ENCODE results near the gene CXCR6. TPM values are rescaled to one million over a fixed set of nuclear protein-coding genes. Genes with fewer than 3 reads are reported as not detected.

The CXCR6 gene
- total and polyA plus RNA-seq, 2 experiments from 2014 or later = 0.10 TPM; not detected in 1

GRCh38 chr3:45980819-45981218 lies 37.6 kb downstream of the CXCR6 start (continued):
- TF ChIP-seq, protein P1, sequence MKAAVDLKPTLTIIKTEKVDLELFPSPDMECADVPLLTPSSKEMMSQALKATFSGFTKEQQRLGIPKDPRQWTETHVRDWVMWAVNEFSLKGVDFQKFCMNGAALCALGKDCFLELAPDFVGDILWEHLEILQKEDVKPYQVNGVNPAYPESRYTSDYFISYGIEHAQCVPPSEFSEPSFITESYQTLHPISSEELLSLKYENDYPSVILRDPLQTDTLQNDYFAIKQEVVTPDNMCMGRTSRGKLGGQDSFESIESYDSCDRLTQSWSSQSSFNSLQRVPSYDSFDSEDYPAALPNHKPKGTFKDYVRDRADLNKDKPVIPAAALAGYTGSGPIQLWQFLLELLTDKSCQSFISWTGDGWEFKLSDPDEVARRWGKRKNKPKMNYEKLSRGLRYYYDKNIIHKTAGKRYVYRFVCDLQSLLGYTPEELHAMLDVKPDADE (IDR thresholded peaks at IDR 0.05) = no peak
- no peak for TF ChIP-seq CREB1 (CRISPR knock-in tag; IDR thresholded peaks at IDR 0.05; ENCODE audit: low read depth)
- TF ChIP-seq POLR2AphosphoS5 (IDR thresholded peaks at IDR 0.05; ENCODE audit: low read depth) = no peak

- H3K4me2 ChIP-seq = no peak overlapping the region
- peaks cover 5% of the 10 kb centered on the region for H3K79me2 ChIP-seq (replicated peaks; ENCODE audit: insufficient read depth)
- no peaks in the 10 kb centered on the region for H3K9me2 ChIP-seq (ENCODE audit: insufficient read depth)
- H2AFZ ChIP-seq = no peak overlapping the region
- DNase-seq (ENCODE audit: low spot score) (no peak), ATAC-seq (no peak)
- H3K27ac ChIP-seq (ENCODE audit: low read depth) = no peak overlapping the region
- Mint-ChIP-seq H3K4me1 (no peaks in the 10 kb centered on the region), H3K9me3 (no peaks in the 10 kb centered on the region; the same call in 2 of the 3 replicates), H3K27me3 (ENCODE audit: insufficient read depth, low read depth, poor library complexity) (peaks cover 4% of the 10 kb centered on the region), H3K36me3 (ENCODE audit: low read depth) (peaks cover 47% of the 10 kb centered on the region), H3K4me3 (no peak overlapping the region), H3K27ac (no peak overlapping the region)
- no peaks in the 10 kb centered on the region for H3F3A ChIP-seq (replicated peaks; ENCODE audit: low read depth)
- H4K20me1 ChIP-seq (replicated peaks; ENCODE audit: insufficient read depth) = peaks cover 9% of the 10 kb centered on the region
- H3K36me3 ChIP-seq (ENCODE audit: insufficient read depth) = peaks cover 55% of the 10 kb centered on the region
- no peak overlapping the region for H3K4me3 ChIP-seq
- H3K4me1 ChIP-seq (ENCODE audit: insufficient read depth) = no peaks in the 10 kb centered on the region
- no peaks in the 10 kb centered on the region for H3K27me3 ChIP-seq (ENCODE audit: insufficient read depth)
- TF ChIP-seq STAT1 (IDR thresholded peaks at IDR 0.05; ENCODE audit: unreplicated experiment) (no peak), CREB1 (CRISPR knock-in tag; IDR thresholded peaks at IDR 0.05; ENCODE audit: low read depth) (no peak), POLR2AphosphoS5 (IDR thresholded peaks at IDR 0.05; ENCODE audit: low read depth) (no peak), EZH2phosphoT487 (IDR thresholded peaks at IDR 0.05; ENCODE audit: unreplicated experiment) (no peak), EZH2 (IDR thresholded peaks at IDR 0.05; ENCODE audit: low read depth, unreplicated experiment) (no peak), ZNF114 (CRISPR knock-in tag; IDR thresholded peaks at IDR 0.05) (no peak), NANOG (IDR thresholded peaks at IDR 0.05; ENCODE audit: borderline replicate concordance) (no peak)
- TF ChIP-seq, protein P1 (IDR thresholded peaks at IDR 0.05) = no peak
- TF ChIP-seq, protein P2, sequence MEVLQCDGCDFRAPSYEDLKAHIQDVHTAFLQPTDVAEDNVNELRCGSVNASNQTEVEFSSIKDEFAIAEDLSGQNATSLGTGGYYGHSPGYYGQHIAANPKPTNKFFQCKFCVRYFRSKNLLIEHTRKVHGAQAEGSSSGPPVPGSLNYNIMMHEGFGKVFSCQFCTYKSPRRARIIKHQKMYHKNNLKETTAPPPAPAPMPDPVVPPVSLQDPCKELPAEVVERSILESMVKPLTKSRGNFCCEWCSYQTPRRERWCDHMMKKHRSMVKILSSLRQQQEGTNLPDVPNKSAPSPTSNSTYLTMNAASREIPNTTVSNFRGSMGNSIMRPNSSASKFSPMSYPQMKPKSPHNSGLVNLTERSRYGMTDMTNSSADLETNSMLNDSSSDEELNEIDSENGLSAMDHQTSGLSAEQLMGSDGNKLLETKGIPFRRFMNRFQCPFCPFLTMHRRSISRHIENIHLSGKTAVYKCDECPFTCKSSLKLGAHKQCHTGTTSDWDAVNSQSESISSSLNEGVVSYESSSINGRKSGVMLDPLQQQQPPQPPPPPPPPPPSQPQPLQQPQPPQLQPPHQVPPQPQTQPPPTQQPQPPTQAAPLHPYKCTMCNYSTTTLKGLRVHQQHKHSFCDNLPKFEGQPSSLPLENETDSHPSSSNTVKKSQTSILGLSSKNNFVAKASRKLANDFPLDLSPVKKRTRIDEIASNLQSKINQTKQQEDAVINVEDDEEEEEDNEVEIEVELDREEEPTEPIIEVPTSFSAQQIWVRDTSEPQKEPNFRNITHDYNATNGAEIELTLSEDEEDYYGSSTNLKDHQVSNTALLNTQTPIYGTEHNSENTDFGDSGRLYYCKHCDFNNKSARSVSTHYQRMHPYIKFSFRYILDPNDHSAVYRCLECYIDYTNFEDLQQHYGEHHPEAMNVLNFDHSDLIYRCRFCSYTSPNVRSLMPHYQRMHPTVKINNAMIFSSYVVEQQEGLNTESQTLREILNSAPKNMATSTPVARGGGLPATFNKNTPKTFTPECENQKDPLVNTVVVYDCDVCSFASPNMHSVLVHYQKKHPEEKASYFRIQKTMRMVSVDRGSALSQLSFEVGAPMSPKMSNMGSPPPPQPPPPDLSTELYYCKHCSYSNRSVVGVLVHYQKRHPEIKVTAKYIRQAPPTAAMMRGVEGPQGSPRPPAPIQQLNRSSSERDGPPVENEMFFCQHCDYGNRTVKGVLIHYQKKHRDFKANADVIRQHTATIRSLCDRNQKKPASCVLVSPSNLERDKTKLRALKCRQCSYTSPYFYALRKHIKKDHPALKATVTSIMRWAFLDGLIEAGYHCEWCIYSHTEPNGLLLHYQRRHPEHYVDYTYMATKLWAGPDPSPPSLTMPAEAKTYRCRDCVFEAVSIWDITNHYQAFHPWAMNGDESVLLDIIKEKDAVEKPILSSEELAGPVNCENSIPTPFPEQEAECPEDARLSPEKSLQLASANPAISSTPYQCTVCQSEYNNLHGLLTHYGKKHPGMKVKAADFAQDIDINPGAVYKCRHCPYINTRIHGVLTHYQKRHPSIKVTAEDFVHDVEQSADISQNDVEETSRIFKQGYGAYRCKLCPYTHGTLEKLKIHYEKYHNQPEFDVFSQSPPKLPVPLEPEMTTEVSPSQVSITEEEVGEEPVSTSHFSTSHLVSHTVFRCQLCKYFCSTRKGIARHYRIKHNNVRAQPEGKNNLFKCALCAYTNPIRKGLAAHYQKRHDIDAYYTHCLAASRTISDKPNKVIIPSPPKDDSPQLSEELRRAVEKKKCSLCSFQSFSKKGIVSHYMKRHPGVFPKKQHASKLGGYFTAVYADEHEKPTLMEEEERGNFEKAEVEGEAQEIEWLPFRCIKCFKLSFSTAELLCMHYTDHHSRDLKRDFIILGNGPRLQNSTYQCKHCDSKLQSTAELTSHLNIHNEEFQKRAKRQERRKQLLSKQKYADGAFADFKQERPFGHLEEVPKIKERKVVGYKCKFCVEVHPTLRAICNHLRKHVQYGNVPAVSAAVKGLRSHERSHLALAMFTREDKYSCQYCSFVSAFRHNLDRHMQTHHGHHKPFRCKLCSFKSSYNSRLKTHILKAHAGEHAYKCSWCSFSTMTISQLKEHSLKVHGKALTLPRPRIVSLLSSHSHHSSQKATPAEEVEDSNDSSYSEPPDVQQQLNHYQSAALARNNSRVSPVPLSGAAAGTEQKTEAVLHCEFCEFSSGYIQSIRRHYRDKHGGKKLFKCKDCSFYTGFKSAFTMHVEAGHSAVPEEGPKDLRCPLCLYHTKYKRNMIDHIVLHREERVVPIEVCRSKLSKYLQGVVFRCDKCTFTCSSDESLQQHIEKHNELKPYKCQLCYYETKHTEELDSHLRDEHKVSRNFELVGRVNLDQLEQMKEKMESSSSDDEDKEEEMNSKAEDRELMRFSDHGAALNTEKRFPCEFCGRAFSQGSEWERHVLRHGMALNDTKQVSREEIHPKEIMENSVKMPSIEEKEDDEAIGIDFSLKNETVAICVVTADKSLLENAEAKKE (CRISPR knock-in tag; IDR thresholded peaks at IDR 0.05) = no peak
- TF ChIP-seq, protein P3, sequence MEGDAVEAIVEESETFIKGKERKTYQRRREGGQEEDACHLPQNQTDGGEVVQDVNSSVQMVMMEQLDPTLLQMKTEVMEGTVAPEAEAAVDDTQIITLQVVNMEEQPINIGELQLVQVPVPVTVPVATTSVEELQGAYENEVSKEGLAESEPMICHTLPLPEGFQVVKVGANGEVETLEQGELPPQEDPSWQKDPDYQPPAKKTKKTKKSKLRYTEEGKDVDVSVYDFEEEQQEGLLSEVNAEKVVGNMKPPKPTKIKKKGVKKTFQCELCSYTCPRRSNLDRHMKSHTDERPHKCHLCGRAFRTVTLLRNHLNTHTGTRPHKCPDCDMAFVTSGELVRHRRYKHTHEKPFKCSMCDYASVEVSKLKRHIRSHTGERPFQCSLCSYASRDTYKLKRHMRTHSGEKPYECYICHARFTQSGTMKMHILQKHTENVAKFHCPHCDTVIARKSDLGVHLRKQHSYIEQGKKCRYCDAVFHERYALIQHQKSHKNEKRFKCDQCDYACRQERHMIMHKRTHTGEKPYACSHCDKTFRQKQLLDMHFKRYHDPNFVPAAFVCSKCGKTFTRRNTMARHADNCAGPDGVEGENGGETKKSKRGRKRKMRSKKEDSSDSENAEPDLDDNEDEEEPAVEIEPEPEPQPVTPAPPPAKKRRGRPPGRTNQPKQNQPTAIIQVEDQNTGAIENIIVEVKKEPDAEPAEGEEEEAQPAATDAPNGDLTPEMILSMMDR (conservative IDR thresholded peaks at IDR 0.05; ENCODE audit: low read depth in 2 of 2) = no peak
These were observed 38.2 kb downstream of the CXCR6 start for GRCh38 chr3:45981346-45982074.

Data from GM23338 (cell line).